G401 (cell line): ENCODE data around the gene ZFYVE27. TPM values are rescaled to one million over a fixed set of nuclear protein-coding genes. Genes with fewer than 3 reads are reported as not detected.
A peak's percentile ranks its signal among the peaks of the same experiment; 100 is the strongest.

Experiments
- DNase-seq: peaks from one replicate; pipeline ENCODE4 v3.0.0-alpha.2; 2015; ENCODE audit warnings: low spot score
- in situ Hi-C: cut with HindIII; loops from 2 replicates; pipeline ENCODE4 v1.10.0; 2016; ENCODE audit warnings: low sequenced_read_pairs, mixed read lengths
- total RNA-seq: library from RNA; depleted of rRNA; stranded (reverse); fragments of >200 nt; shearing (Covaris generic); gene quantifications from 2 replicates; pipeline ENCODE4 v1.2.3, GENCODE V29; 2014

ZFYVE27 gene
- total RNA-seq, 1 experiment from 2014 or later: 24.8 TPM

DNA sequence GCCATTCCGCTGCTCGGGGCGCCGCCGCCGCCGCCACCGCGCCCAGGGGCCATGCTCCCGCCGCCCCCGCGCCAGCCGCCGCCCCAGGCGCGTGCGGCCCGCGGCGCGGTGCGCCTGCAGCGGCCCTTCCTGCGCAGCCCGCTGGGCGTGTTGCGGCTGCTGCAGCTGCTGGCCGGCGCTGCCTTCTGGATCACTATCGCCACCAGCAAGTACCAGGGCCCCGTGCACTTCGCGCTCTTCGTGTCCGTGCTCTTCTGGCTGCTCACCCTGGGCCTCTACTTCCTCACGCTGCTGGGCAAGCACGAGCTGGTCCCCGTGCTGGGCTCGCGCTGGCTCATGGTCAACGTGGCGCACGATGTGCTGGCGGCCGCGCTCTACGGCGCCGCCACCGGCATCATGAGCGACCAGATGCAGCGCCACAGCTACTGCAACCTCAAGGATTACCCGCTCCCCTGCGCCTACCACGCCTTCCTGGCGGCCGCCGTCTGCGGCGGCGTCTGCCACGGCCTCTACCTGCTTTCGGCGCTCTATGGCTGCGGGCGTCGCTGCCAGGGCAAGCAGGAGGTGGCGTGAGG is 23.0 kb upstream of the ZFYVE27 start:
- DNase-seq: peak; percentile 68
- in situ Hi-C loops: no loop called here

DNA sequence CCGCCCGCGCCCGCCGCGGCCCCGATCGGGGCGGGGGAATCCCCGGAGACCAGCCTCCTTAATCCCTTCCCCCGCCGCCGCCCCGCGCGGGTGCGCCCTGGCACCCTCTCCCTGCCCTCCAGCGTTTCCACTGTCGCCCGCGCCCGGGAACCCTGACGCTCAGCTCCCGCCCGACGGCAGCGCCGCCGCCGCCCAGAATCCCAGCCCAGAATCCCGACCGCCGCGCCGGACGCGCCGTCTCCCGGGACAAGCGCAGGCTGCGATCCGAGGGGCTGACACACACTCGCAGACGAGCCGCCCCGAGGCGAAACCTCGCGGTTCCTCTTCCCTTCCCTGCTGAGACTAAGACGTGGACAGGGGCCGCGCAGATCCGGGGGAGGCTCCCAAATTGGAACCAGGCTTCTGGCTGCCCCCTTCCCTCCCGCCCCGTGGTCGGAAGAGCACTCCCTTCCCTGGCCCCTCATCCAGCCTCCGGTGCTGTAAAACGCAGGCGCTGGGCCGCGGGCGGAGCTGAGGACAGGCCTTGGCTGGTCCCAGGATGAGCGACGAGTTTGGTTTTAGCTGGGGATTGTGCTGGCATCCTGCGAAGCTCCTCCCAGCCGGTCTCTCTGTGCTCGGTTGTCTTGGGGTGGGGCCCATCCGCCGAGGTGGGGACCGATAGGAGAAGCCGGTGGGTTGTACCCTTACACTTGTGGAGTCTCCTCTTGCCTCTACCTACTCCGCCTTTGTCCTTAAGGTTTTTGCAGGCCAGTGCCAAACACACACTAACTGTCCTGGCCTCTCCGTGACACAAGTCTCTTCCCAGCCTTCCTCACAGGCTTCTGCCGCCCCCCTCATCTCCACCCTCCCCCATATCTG is 22.3 kb upstream of the ZFYVE27 start:
- in situ Hi-C loops: no loop called here
- peak; percentile 55 for DNase-seq

DNA sequence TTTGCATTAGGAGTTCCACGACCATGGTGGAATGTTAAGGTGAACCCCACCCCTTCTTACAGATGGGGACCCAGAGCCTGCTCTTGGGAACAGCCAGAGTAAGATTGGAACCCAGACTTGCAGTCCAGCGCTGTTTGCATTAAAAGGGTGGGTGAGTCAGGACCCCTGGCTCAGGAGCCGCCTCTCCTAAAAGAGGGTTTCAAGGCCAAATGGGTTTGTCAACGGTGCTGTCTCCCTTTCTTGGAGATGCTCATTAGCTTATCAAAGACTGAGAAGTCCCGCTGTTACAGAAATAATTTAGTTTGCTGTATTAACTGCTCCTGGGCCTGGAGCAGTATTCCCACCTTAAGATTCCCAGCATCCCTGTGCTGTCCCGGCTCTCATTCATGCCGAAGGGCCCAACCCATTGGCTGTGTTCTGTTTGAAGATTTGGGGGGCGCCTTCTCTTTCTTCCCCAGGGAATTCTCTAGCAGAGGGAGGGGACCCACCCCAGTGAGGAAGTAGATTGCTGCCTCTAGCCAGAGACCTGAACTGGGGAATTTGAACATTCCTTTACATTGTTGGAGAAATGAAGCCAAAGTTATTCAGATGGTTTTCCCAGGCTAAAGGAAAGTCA is 21.6 kb upstream of the ZFYVE27 start:
- DNase-seq: no peak
- in situ Hi-C loops: no loop called here

DNA sequence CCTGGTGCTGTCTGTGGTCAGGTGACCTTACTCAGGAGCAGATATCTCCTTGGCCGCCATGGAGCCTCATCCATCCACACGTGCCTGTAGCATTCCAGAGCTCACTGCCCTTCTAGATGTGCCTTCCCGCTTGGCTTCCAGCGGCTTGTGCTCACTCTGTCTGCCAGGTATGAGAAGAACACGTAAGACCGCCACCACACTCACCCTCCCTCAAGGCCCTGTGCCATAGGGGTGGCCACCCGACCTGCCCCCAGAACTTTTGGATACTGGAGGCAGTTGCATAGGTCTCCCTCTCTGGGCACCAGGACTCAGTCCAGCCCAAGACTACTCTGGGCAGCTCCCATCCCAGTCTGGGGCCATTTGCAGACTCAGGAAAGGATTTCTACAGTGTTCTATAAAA is 19.3 kb upstream of the ZFYVE27 start:
- in situ Hi-C loops: no loop called here
- no peak for DNase-seq

DNA sequence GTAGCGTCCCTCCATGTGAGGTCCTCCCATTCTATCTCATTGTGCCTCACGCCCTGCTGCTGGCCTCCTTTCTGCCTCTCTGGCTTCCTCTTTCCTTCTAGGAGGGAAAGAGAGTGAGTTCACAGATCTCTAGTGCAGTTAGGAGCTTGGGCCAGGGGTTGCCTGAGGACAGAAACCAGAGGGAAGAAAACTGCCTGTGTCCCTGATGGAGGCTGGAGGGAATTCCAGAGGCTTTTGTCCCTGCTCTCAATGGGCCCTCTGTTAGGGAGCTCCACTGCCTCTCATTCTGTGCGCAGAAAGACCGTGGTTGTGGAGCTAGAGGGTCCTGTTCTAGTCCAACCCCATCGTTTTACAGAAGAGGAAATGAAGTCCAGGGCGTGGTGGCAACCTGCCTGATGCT is 18.8 kb upstream of the ZFYVE27 start:
- in situ Hi-C loops: no loop called here
- peak; percentile 30 for DNase-seq

DNA sequence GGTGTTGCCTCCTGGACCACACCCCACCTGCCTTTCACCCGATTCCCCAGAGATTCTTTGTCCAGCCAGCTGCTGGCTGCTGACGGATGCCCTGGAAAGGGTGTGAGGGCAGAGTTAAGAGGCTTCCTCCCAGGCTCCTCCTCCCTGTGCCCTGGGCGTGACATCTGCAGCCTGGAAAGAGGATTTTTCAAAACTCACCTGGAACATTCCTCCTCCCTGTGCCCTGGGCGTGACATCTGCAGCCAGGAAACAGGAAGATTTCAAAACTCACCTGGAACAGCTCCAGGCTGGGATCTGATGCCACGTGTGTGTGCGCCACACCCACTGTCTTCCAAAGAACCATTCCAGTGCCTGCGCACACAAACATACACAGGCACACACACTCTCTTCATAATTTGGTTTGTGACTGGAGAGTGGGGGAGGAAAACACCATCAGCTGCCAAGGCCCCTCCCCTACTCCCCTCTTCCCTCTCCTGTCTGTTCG is 18.2 kb upstream of the ZFYVE27 start:
- in situ Hi-C loops: no loop called here
- DNase-seq: no peak

DNA sequence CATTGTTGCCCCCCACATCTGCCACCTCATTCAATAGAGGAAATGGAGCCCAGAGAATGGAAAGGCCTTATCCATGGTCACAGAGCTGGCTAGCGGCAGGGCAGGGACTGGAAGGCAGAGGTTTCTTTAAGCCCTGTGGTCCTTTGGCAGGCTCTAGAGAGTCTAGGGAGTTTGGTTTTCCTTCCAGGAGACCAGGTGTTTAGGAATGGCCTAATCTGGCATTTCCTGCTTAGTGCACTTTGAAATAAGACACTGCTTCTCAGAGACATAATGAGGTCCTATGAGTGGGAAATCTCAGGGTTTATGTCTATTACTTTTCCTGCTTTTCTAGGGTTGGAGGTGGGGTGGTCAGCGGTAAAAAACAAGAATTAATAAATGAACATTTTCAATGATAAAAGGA is 17.3 kb upstream of the ZFYVE27 start:
- no peak for DNase-seq
- in situ Hi-C loops: no loop called here

DNA sequence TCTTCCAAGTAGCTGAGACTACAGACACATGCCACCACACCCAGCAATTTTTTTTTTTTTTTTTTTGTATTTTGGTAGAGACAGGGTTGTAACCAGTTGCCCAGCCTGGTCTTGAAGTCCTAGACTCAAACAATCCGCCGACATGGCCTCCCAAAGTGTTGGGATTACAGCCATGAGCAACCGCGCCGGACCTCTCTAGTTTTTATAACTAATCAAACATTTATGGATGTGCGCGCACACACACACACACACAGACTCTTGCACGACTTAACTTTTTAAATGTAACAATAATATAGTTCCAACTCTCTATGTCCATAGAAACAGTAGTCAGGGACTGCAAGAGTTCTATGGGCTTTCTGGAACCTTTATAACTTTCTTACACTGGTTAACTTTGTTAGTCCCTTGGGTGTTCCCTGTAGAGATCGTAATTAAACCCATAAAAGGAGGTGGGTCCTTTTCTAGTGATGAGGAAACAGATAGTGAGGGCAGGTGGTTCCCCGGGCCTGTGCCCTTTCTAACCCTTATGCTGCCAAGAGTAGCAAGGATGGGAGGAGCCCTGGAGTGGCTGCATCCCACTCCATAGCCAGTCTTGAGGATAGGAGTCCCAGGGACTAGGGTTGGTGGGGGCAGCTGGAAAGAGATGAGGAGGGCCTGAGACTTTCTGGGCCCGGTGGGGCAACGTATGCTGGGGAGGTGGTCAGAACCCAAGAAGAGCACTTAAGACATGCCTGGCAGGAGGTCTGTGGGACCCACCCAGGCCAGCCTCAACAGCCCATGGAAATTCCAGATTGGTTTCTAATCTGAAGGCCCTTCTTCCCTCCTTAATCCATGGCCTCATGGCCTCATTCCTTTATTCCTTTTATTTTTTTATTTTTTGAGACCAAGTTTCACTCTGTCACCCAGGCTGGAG is 14.8 kb upstream of the ZFYVE27 start:
- in situ Hi-C loops: no loop called here
- DNase-seq: no peak

DNA sequence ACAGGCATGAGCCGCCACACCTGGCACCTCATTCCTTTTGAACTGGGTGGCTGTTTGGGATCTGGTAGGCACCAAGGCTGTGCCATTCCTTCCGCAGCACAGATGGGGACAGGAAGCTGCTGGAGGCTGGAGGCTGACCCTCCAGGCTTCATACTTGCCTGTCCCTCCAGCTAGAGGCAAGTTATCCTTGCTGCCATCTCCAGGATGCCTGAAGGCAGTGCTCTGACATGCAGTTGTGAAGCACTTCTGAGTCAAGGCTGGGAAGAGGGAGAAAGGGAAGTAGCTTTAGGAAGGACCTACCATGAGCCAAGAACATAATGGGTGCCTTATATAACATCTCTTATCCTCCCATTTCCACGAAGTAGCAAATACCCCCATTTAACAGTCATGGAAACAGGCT is 13.9 kb upstream of the ZFYVE27 start:
- DNase-seq: no peak
- in situ Hi-C loops: no loop called here

DNA sequence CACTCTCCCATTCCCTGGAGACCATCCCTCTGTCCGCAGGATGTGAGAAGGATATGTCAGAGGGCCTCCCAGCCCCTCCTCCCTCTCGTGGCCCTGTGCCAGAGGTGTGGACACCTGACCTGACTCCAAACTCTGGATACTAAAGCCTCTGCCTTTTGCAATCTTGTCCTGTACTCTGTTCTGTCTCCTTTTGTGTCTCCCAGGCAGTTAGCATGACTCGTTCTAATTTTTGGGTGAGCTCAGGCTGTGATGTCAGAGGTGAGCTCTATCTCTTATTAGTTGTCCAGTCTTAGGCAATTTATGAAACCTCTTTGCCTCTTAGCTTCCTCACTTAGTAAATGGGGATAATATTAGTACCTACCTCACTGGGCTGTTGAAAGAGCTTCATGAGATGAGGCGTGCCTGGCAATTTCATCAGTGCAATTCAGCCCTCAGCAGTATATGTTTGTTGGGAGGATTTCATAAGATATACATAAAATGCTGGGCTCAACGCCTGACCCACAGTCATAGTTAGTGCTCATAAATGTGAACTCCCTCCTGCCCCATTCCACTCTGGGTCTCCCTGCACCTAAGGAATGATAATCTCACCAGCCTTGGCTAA is 12.5 kb upstream of the ZFYVE27 start:
- DNase-seq: no peak
- in situ Hi-C loops: no loop called here

DNA sequence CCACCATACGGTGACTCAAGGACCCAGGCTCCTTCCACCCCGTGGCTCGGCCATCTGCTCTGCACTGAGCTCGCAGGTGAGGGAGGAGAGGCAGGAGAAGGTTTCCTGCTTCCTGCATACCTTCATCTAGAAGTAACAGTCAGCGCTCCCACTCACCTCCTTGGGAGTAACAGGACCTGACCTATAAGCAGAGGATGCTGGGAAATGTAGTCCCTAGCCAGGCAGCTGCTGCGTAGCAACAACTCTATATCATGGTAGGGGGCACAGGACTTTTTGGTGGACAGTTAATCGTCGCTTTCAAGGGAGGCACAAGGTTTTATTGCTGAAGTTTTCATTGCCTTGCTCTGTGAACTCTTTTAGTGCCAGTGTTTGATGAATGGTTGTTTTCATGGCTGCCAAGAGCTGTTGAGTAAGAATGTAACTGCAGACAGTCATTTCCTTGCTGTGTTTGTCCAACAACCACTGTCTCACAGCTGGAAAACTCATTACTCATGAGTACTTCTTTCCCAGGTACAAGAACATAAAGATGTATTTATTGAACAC is 10.2 kb upstream of the ZFYVE27 start:
- in situ Hi-C loops: loop anchor here (5.0 kb wide), 1 partner anchor 39 kb away; the partner anchor contains the start of gene AVPI1

DNA sequence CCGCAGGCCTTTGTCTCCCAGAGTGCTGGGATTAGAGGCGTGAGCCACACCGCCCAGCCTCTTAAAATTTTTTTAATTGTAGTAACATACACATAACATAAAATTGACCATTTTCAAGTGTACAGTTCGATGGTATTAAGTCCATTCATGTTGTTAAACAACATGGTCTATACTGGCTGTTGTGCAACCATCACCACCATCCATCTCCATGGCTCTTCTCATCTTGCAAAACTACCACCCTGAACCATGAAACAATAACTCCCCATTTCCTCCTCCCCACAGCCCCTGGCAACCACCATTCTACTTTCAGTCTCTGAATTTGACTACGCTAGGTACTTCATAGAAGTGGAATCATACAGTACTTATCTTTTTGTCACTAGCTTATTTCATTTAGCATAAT is 7.9 kb upstream of the ZFYVE27 start:
- in situ Hi-C loops: loop anchor here (5.0 kb wide), 1 partner anchor 42 kb away; the partner anchor contains the start of gene AVPI1
- DNase-seq: no peak

More for the DNA sequence above, 10.2 kb upstream of the ZFYVE27 start:
- DNase-seq: peak; percentile 40

DNA sequence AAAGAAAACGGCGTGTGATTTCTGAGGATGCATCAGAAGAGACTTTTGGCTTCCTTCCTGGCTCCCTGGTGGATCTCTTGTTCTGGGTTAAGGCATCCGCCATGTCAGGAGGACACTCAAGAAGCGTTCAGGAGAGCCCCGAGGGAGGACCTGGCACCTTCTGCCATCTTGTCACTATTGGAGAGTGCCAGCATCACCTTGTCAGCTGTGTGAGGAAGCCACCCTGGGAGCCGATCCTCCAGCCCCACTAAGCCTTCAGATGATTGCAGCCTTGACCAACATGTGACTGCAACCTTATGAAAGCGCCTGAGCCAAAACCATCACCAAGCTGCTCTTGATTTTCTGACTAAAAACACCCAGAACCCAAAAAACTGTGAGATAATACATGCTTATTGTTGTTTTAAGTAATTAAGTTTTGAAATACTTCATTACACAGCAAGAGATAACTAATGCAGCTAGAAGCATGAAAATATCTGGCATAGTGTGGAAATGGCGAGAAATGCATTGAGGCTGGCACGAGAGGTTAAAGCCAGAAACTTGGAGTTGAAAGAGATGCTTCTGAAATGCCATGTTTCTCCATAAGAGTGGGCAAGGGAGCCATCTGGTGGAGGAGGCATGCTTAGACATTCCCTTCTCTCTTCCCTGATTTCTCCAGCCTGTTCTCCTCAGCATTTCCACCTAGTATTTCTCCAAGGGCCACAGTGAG is 5.4 kb upstream of the ZFYVE27 start:
- in situ Hi-C loops: no loop called here
- DNase-seq: peak; percentile 90

DNA sequence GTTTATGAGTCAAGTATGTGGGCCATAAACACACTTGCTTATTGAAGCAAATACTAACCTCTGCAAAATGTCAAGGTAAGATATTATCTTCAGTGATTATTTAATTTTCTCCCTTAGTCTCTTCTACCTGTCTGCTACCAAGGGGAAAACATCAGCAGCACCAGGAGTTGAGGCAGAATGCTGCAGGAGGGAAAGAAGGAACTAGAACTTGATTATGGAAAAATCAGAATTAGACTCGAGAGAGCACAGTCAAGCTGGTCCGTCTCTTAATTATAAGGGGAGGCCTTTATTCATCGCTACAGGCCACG is 4.9 kb upstream of the ZFYVE27 start:
- in situ Hi-C loops: no loop called here
- no peak for DNase-seq

DNA sequence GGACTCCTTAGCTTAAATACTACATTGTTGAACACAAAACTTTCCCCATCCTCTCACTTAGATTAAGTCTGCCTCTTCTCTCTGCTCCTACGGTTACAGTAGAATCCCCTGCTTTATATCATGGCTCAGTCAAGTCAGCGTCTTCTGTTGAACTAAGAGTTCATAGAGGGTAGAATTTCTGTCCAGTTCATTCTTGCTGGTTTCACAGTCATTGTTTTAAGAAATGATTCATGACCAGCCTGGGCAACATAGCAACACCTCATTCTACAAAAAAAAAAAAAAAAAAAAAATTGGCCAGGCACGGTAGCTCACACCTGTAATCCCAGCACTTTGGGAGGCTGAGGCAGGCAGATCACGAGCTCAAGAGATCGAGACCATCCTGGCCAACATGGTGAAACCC is 3.7 kb upstream of the ZFYVE27 start:
- in situ Hi-C loops: no loop called here
- no peak for DNase-seq

DNA sequence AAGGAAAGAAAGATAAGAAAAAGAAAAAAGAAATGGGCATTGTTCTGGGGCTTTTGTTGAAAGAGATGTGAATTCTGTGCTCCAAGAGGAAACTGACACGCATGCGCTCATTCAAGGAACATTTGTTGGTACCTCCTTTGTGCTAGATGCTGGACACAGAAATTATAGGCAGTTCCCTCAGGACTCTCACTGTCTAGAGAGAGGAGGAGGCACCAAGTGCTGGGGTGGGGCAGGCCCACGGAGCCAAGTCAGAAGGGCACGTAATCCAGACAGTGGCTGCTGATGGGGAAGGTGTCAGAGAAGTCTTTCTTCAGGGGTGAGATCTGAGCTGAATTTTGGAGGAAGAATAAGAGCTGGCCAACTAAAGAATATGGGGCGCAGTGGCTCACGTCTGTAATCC is 2.9 kb upstream of the ZFYVE27 start:
- in situ Hi-C loops: no loop called here
- no peak for DNase-seq

DNA sequence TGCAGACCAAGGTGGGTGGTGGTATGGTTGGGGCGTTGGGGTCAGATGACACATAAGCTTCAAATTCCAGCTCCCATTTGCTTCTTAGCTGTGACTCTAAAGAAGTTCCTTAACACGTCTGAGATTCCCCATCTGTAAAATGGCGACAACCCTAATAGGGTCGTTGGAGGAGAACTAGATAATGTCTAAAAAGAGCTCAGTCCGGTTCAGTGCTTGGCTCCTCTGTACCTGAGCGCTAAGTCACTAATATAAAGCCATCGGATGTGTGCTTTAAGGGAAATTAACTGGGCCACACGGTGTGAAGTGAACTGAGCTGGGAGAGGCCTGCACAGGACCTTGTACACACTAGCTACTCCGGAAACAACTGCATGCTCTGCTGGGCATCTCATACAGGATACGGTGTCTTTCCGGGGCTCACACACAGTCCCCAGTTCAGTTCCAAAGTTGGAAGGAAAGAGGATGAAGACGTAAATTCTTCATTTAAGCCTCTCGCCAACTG is 476 bp upstream of the ZFYVE27 start:
- DNase-seq: no peak
- in situ Hi-C loops: no loop called here

DNA sequence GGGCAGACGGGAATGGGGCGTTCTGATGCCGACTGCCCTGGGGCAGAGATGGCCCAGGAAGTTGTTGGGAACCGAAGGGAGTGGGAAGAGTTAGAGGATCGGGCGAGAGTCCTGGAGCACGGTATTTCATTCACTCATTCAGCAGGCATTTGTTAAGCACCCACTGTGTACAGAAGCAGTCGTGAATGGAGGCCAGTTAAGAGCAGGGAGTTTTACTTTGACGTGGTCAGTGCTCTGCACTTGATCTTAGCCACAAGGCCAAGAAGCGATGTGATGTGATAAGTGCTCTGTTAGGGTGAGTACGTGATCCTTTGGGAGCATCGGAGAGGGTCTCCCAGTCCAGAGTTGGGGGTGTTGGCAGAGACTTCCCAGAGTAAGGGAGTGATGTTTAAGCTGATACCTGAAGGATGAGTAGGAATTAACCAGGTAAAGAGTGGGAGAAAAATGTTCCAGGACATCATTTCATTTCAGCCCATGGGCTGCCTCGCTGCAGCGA is 890 bp downstream of the ZFYVE27 start:
- no peak for DNase-seq
- in situ Hi-C loops: no loop called here
